Fibroblast of lung (primary cell): ENCODE results near the gene FOXR1. TPM values are rescaled to one million over a fixed set of nuclear protein-coding genes. Genes with fewer than 3 reads are reported as not detected.

Experiments
- DNase-seq, 2 donors: peaks; one replicate each; pipeline versions ENCODE4 v3.0.0 to v3.0.0-alpha.2; 2010; ENCODE audit warnings: low read depth in 2 of 2
- H2AFZ ChIP-seq: 2 replicates; pipeline ENCODE4 v1.5.1; 2012; ENCODE audit warnings: low read length, control low read depth, inconsistent platforms
- H3K27ac ChIP-seq: 2 replicates; pipeline ENCODE4 v1.5.1; 2011; ENCODE audit warnings: low read length, control low read depth; ENCODE audit not compliant: insufficient read depth
- H3K27me3 ChIP-seq: 2 replicates; pipeline ENCODE4 v1.5.1; 2011; ENCODE audit warnings: mild to moderate bottlenecking, low read length; ENCODE audit not compliant: control insufficient read depth, insufficient read depth
- H3K36me3 ChIP-seq: 2 replicates; pipeline ENCODE4 v1.5.1; 2011; ENCODE audit warnings: low read length; ENCODE audit not compliant: control insufficient read depth, insufficient read depth
- H3K4me1 ChIP-seq: 2 replicates; pipeline ENCODE4 v1.5.1; 2011; ENCODE audit warnings: low read length; ENCODE audit not compliant: control insufficient read depth, insufficient read depth; ENCODE audit errors: extremely low read depth
- H3K4me2 ChIP-seq: 2 replicates; pipeline ENCODE4 v1.5.1; 2011; ENCODE audit warnings: low read length, control low read depth; ENCODE audit not compliant: insufficient read depth; ENCODE audit errors: extremely low read depth
- H3K4me3 ChIP-seq, 4 experiments: fragments of 200-600 bp in 1 of 4; sonication (generic) in 1 of 4; replicated peaks in 1 of 4; 2 replicates each; pipeline ENCODE4 v1.5.1; 2011 to 2016; ENCODE audit warnings: low read length in 4 of 4, low read depth in 3 of 4, mild to moderate bottlenecking in 3 of 4, control low read depth in 2 of 4, inconsistent platforms in 1 of 4, mixed read lengths in 1 of 4; ENCODE audit not compliant: insufficient read depth in 1 of 4; ENCODE audit errors: control extremely low read depth in 1 of 4
- H3K79me2 ChIP-seq: 2 replicates; pipeline ENCODE4 v1.5.1; 2012; ENCODE audit warnings: mild to moderate bottlenecking, low read length, inconsistent platforms; ENCODE audit not compliant: control insufficient read depth, insufficient read depth
- H3K9ac ChIP-seq: 2 replicates; pipeline ENCODE4 v1.5.1; 2011; ENCODE audit warnings: mild to moderate bottlenecking, low read length, control low read depth; ENCODE audit not compliant: insufficient read depth
- H3K9me3 ChIP-seq: 2 replicates; pipeline ENCODE4 v1.5.1; 2012; ENCODE audit warnings: low read depth, low read length; ENCODE audit not compliant: control insufficient read depth, insufficient read depth
- H4K20me1 ChIP-seq: 2 replicates; pipeline ENCODE4 v1.5.1; 2011; ENCODE audit warnings: low read length; ENCODE audit not compliant: control insufficient read depth, insufficient read depth; ENCODE audit errors: extremely low read depth
- EZH2 ChIP-seq: IDR thresholded peaks from 2 replicates; pipeline ENCODE4 v1.5.1; 2012; ENCODE audit warnings: low read length, control low read depth, mild to moderate bottlenecking; ENCODE audit errors: missing control alignments
- polyA plus RNA-seq, 2 donors: library from polyadenylated mRNA; depleted of rRNA in 1 of 2; stranded (reverse) in 1 of 2; unstranded in 1 of 2; fragments of >200 nt; gene quantifications; 2 replicates each; pipeline ENCODE4 v1.2.1, GENCODE V29; 2011 to 2012; ENCODE audit warnings: missing spikeins in 1 of 2
- total RNA-seq: library from RNA; depleted of rRNA; stranded (reverse); fragments of >200 nt; gene quantifications from 2 replicates; pipeline ENCODE4 v1.2.1, GENCODE V29; 2014
- TF ChIP-seq, protein P1 (sequence below), 2 donors: IDR thresholded peaks in 1 of 2; conservative IDR thresholded peaks in 1 of 2; 1 replicate in 1 of 2; 2 replicates in 1 of 2; pipeline ENCODE4 v1.5.1; 2011 to 2012; ENCODE audit warnings: low read length in 2 of 2, control low read depth in 1 of 2, inconsistent platforms in 1 of 2, low read depth in 1 of 2, mild to moderate bottlenecking in 1 of 2

FOXR1 gene
- total and polyA plus RNA-seq, 2 donors (not counting 1 experiment from before 2014, with no cell fraction given), result not detected

DNA sequence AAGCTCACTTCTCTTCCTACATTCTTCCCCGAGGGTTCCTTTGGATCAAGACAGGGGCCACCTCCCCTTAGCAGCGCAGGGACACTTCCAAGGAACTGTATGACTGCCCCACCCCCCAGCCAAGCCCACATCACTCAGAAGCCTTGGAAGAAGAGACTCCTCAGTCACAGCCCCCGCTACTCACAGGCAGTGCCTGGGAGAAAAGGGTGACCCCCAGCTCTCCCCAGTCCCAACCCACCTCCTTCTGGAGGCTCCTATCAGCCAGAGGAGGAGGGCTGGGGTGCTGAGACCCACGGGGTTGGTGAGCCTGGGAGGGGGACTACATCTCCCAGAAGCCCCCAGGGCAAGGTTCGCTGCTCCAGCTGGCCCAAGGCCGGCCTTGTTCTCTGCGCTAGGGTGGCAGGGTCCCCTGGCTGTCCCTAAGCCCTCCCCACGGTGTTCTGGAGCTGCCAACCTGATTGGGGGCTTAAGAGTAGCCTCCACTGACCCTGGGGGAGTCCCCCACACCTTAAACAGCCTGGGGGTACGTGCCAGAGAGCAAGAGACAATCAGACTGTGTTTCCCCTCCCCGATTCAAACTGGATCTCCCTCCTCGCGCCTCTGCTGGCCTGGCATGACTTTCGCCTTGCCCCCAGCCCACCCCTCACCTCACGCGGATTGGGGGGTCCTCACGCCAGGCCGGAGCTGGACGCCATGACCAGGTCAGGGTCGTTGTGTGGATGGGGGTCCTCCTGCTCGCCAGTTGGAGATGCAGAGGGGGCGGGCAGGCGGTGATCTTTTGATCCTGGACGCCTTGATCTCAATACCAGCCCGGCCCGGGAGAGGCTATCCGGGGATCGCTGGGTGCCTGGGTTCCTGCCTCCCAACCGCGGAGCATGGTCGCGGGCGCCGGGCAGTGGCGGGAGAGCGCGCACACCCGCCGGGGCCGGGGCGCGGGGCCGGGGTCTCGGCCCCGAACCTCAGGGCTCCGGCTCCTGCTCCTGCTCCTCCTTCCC, 46.7 kb upstream of the FOXR1 start:
- peak overlapping the region; percentile 89 to 99 (median 94) for H3K4me3 ChIP-seq
- no peak overlapping the region for H2AFZ ChIP-seq
- no peak for TF ChIP-seq EZH2
- TF ChIP-seq, protein P1, sequence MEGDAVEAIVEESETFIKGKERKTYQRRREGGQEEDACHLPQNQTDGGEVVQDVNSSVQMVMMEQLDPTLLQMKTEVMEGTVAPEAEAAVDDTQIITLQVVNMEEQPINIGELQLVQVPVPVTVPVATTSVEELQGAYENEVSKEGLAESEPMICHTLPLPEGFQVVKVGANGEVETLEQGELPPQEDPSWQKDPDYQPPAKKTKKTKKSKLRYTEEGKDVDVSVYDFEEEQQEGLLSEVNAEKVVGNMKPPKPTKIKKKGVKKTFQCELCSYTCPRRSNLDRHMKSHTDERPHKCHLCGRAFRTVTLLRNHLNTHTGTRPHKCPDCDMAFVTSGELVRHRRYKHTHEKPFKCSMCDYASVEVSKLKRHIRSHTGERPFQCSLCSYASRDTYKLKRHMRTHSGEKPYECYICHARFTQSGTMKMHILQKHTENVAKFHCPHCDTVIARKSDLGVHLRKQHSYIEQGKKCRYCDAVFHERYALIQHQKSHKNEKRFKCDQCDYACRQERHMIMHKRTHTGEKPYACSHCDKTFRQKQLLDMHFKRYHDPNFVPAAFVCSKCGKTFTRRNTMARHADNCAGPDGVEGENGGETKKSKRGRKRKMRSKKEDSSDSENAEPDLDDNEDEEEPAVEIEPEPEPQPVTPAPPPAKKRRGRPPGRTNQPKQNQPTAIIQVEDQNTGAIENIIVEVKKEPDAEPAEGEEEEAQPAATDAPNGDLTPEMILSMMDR (conservative IDR thresholded peaks at IDR 0.05 in 1 of 2, IDR thresholded peaks at IDR 0.05 in 1 of 2; ENCODE audit: low read depth in 1 of 2, low read length in 2 of 2), result no peak
- H3K9ac ChIP-seq, result peak overlapping the region; percentile 91
- H3K27me3 ChIP-seq, result no peaks in the 10 kb centered on the region
- no peaks in the 10 kb centered on the region for H4K20me1 ChIP-seq
- peak; percentile 31 to 42 for DNase-seq
- H3K27ac ChIP-seq, result peak overlapping the region; percentile 99
- peaks cover 25% of the 10 kb centered on the region for H3K4me1 ChIP-seq
- no peaks in the 10 kb centered on the region for H3K36me3 ChIP-seq
- peak overlapping the region; percentile 96 for H3K4me2 ChIP-seq
- H3K79me2 ChIP-seq, result peaks cover 54% of the 10 kb centered on the region
- H3K9me3 ChIP-seq, result no peaks in the 10 kb centered on the region

DNA sequence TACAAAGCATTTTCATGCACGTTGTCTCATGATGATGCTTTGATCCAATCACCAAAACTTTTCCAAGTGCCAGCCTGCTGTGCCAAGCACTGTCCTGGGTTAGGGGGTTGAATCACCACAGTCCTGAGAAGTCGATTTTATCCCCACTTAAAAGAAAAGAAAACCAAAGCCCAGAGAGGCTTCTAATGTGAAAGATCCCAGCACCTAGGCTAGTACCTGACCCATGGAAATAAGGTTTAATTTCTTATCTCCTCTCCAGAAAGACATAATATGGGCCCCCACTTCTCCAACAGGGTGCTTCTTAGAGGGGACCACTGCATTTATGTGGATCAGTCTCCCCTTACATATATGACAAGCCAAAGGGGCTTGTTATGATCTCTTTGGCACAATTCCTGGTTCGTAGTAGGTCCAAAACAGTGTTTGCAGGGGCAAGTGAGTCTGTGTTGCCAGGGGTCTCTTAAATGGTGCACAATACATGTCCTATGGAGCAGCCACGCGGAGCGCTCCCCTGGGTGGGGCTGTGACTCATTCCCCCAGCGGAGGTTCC, 43.9 kb upstream of the FOXR1 start:
- Histone ChIP-seq H3K4me1 (peaks cover 21% of the 10 kb centered on the region), H3K27me3 (no peaks in the 10 kb centered on the region), H4K20me1 (no peaks in the 10 kb centered on the region), H3K36me3 (no peaks in the 10 kb centered on the region), H3K4me3 (peak overlapping the region in 2 of 4 experiments; percentile 36 to 79), H3K27ac (no peak overlapping the region), H2AFZ (no peak overlapping the region), H3K4me2 (peak overlapping the region; percentile 1), H3K9me3 (no peaks in the 10 kb centered on the region), H3K79me2 (peaks cover 28% of the 10 kb centered on the region), H3K9ac (no peak overlapping the region)
- TF ChIP-seq, protein P1 (conservative IDR thresholded peaks at IDR 0.05 in 1 of 2, IDR thresholded peaks at IDR 0.05 in 1 of 2; ENCODE audit: low read depth in 1 of 2, low read length in 2 of 2), result no peak
- no peak for TF ChIP-seq EZH2
- DNase-seq, result no peak

DNA sequence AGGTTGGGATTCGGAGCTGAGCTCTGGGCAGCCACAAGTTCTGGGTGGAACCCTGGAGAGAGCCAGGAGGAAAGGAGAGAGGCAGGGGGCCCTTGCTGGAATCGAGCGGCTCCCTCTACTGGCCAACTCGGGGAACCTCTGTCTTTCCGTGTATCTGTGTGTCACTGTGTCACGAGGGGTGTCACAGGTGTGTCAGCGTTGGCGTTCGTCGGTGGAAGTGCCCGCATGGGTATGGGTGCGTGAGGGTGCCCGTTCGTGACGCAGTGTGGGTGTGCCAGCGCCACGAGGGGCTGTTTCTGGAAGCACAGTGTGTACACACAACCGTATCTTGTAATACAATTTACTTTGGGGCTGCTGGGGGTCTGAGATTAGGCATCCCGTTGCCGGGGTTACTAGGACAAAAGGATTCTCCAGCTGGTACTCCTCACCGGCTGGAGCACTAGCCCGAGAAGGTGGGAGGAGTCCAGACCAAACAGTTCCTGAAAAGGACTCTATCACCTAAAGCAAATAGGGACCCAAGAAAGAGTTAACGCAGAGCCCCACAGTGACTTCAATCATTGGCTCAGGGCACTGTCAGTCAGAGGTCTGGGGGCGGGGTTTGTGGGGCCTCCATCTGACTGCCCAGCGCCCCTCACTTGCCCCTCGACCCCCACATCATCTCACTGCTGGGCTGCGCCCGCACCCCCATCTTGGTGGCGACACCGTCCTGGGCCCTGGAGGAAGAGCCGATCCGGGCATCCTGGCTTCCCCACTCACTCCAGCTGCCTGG, 43.3 kb upstream of the FOXR1 start:
- DNase-seq, result peak; percentile 92 to 94
- peak overlapping the region; percentile 81 for H3K4me2 ChIP-seq
- peaks cover 21% of the 10 kb centered on the region for H3K4me1 ChIP-seq
- no peaks in the 10 kb centered on the region for H3K36me3 ChIP-seq
- no peaks in the 10 kb centered on the region for H3K27me3 ChIP-seq
- no peaks in the 10 kb centered on the region for H4K20me1 ChIP-seq
- H3K9me3 ChIP-seq, result no peaks in the 10 kb centered on the region
- TF ChIP-seq, protein P1 (conservative IDR thresholded peaks at IDR 0.05 in 1 of 2, IDR thresholded peaks at IDR 0.05 in 1 of 2; ENCODE audit: low read depth in 1 of 2, low read length in 2 of 2), result peak; percentile 83 to 95
- TF ChIP-seq EZH2, result no peak
- H3K79me2 ChIP-seq, result peaks cover 21% of the 10 kb centered on the region
- peak overlapping the region; percentile 38 for H3K9ac ChIP-seq
- peak overlapping the region; percentile 48 for H3K27ac ChIP-seq
- H3K4me3 ChIP-seq, result peak overlapping the region; percentile 67 to 80 (median 76)
- H2AFZ ChIP-seq, result peak overlapping the region; percentile 86
